ENCODE results near the gene IBTK. TPM values are rescaled to one million over a fixed set of nuclear protein-coding genes. Genes with fewer than 3 reads are reported as not detected.
"Not testable (repeated sequence)": the region's sequence is repeated elsewhere in the genome, so short reads cannot be mapped to it uniquely, and the experiment has no call there.

The IBTK gene
- 24.8 TPM for total RNA-seq (ENCODE audit: unreplicated experiment)
- long read RNA-seq, partial matches to known transcripts: 2 of 3 reads
- long read RNA-seq, other reads (novel, unspliced or antisense): 1 of 3 reads

- Mint-ChIP-seq H3K4me3 (ENCODE audit: unreplicated experiment) (peak within 1 kb of the TSS; percentile 96), H3K4me1 (ENCODE audit: unreplicated experiment) (peaks cover 24% of the 10 kb centered on the region), H3K27ac (ENCODE audit: unreplicated experiment) (peak within 1 kb of the TSS; percentile 95)
Measured at GRCh38 chr6:82247505-82248272, at the start of gene IBTK. TSS of gene IBTK (minus strand) at chr6:82247744. CDS start at chr6:82240486, 7,258 bp downstream.

GRCh38 chr6:82283771-82284410 is 36.3 kb upstream of the IBTK start:
- H3K27ac Mint-ChIP-seq (ENCODE audit: unreplicated experiment): no peak overlapping the region
- no peaks in the 10 kb centered on the region for H3K9me3 Mint-ChIP-seq (ENCODE audit: unreplicated experiment)
- no peaks in the 10 kb centered on the region for H3K27me3 Mint-ChIP-seq (ENCODE audit: unreplicated experiment)
- H3K4me3 Mint-ChIP-seq (ENCODE audit: unreplicated experiment): no peak overlapping the region
- no peaks in the 10 kb centered on the region for H3K36me3 Mint-ChIP-seq (ENCODE audit: low read depth, unreplicated experiment)
- no peak for TF ChIP-seq CTCF (IDR thresholded peaks at IDR 0.05; ENCODE audit: unreplicated experiment)
- DNase-seq (ENCODE audit: low spot score): no peak
- H3K4me1 Mint-ChIP-seq (ENCODE audit: unreplicated experiment): peaks cover 3% of the 10 kb centered on the region

More at GRCh38 chr6:82247505-82248272, at the start of gene IBTK:
- H3K9me3 Mint-ChIP-seq (ENCODE audit: unreplicated experiment): no peaks in the 10 kb centered on the region
- H3K27me3 Mint-ChIP-seq (ENCODE audit: unreplicated experiment): no peaks in the 10 kb centered on the region
- TF ChIP-seq CTCF (IDR thresholded peaks at IDR 0.05; ENCODE audit: unreplicated experiment): no peak
- DNase-seq (ENCODE audit: low spot score): peak; percentile 93
- H3K36me3 Mint-ChIP-seq (ENCODE audit: low read depth, unreplicated experiment): no peaks in the 10 kb centered on the region

- not testable (repeated sequence) for H3K9me3 Mint-ChIP-seq (ENCODE audit: unreplicated experiment); H3K36me3 Mint-ChIP-seq (ENCODE audit: low read depth, unreplicated experiment); H3K27ac Mint-ChIP-seq (ENCODE audit: unreplicated experiment); H3K27me3 Mint-ChIP-seq (ENCODE audit: unreplicated experiment); H3K4me1 Mint-ChIP-seq (ENCODE audit: unreplicated experiment); H3K4me3 Mint-ChIP-seq (ENCODE audit: unreplicated experiment); DNase-seq (ENCODE audit: low spot score)
Measured at GRCh38 chr6:82281550-82281949, 34.0 kb upstream of the IBTK start.

GRCh38 chr6:82277686-82278085 is 30.1 kb upstream of the IBTK start:
- no peaks in the 10 kb centered on the region for H3K36me3 Mint-ChIP-seq (ENCODE audit: low read depth, unreplicated experiment)
- no peaks in the 10 kb centered on the region for H3K27me3 Mint-ChIP-seq (ENCODE audit: unreplicated experiment)
- no peaks in the 10 kb centered on the region for H3K4me1 Mint-ChIP-seq (ENCODE audit: unreplicated experiment)
- H3K4me3 Mint-ChIP-seq (ENCODE audit: unreplicated experiment): no peak overlapping the region
- no peak overlapping the region for H3K27ac Mint-ChIP-seq (ENCODE audit: unreplicated experiment)
- H3K9me3 Mint-ChIP-seq (ENCODE audit: unreplicated experiment): no peaks in the 10 kb centered on the region
- TF ChIP-seq CTCF (IDR thresholded peaks at IDR 0.05; ENCODE audit: unreplicated experiment): no peak
- DNase-seq (ENCODE audit: low spot score): no peak

- DNase-seq (ENCODE audit: low spot score): no peak
- no peaks in the 10 kb centered on the region for H3K4me1 Mint-ChIP-seq (ENCODE audit: unreplicated experiment)
- H3K36me3 Mint-ChIP-seq (ENCODE audit: low read depth, unreplicated experiment): no peaks in the 10 kb centered on the region
- H3K27me3 Mint-ChIP-seq (ENCODE audit: unreplicated experiment): no peaks in the 10 kb centered on the region
- no peak overlapping the region for H3K27ac Mint-ChIP-seq (ENCODE audit: unreplicated experiment)
- no peaks in the 10 kb centered on the region for H3K9me3 Mint-ChIP-seq (ENCODE audit: unreplicated experiment)
- TF ChIP-seq CTCF (IDR thresholded peaks at IDR 0.05; ENCODE audit: unreplicated experiment): no peak
- no peak overlapping the region for H3K4me3 Mint-ChIP-seq (ENCODE audit: unreplicated experiment)
Measured at GRCh38 chr6:82275686-82276085, 28.1 kb upstream of the IBTK start.

All from endothelial cell (in vitro differentiated cells).